SK-N-SH (cell line): Measurements from ENCODE around the gene KCNC3.

Experiments used
- CTCF ChIP-seq: fragments of 200-600 bp; sonication (generic); IDR thresholded peaks from 2 replicates; pipeline ENCODE4 v1.6.1; 2017; ENCODE audit warnings: antibody characterized with exemption, mild to moderate bottlenecking, moderate library complexity
- EZH2phosphoT487 ChIP-seq: fragments of 200-600 bp; sonication (generic); IDR thresholded peaks from 2 replicates; pipeline ENCODE4 v1.6.1; 2017; ENCODE audit warnings: low read depth, mixed run types, mild to moderate bottlenecking, antibody characterized with exemption, moderate library complexity, borderline replicate concordance
- FOXM1 ChIP-seq: IDR thresholded peaks from 2 replicates; pipeline ENCODE4 v1.4.0; 2012; ENCODE audit warnings: low read depth, mild to moderate bottlenecking
- GABPA ChIP-seq: IDR thresholded peaks from 2 replicates; pipeline ENCODE4 v1.4.0; 2012; ENCODE audit warnings: low read depth, mild to moderate bottlenecking
- JUND ChIP-seq: IDR thresholded peaks from 2 replicates; pipeline ENCODE4 v1.4.0; 2012
- MXI1 ChIP-seq: IDR thresholded peaks from 2 replicates; pipeline ENCODE4 v1.6.1; 2012; ENCODE audit warnings: mild to moderate bottlenecking, low read depth, low read length, improper control_type of control experiment
- POLR2AphosphoS5 ChIP-seq: IDR thresholded peaks from 2 replicates; pipeline ENCODE4 v1.6.1; 2012; ENCODE audit warnings: low read depth, low read length
- SIN3A ChIP-seq: IDR thresholded peaks from 2 replicates; pipeline ENCODE4 v1.6.1; 2012; ENCODE audit warnings: low read depth, mild to moderate bottlenecking, low read length, moderate library complexity, borderline replicate concordance
- TAF1 ChIP-seq: IDR thresholded peaks from 2 replicates; pipeline ENCODE4 v1.6.1; 2012; ENCODE audit warnings: low read depth, mild to moderate bottlenecking, low read length, moderate library complexity, borderline replicate concordance
- USF2 ChIP-seq: fragments of 150-350 bp; IDR thresholded peaks from 2 replicates; pipeline ENCODE4 v1.6.1; 2017; ENCODE audit warnings: antibody characterized with exemption, low read length, low read depth, borderline replicate concordance
- YY1 ChIP-seq: IDR thresholded peaks from 2 replicates; pipeline ENCODE4 v1.4.0; 2012; ENCODE audit warnings: low read depth, mild to moderate bottlenecking
- TF ChIP-seq, protein P1 (sequence below): IDR thresholded peaks from 2 replicates; pipeline ENCODE4 v1.6.1; 2012; ENCODE audit warnings: mild to moderate bottlenecking, low read depth, low read length, moderate library complexity
- TF ChIP-seq, protein P2 (sequence below): IDR thresholded peaks from 2 replicates; pipeline ENCODE4 v1.4.0; 2012; ENCODE audit warnings: low read depth, borderline replicate concordance

- TF ChIP-seq TAF1 (no peak), MXI1 (peak; percentile 31; the same call in 1 of the 2 replicates), SIN3A (no peak), CTCF (no peak), JUND (no peak), YY1 (no peak), POLR2AphosphoS5 (no peak), GABPA (no peak), FOXM1 (no peak), USF2 (no peak), EZH2phosphoT487 (no peak)
- TF ChIP-seq, protein P1, sequence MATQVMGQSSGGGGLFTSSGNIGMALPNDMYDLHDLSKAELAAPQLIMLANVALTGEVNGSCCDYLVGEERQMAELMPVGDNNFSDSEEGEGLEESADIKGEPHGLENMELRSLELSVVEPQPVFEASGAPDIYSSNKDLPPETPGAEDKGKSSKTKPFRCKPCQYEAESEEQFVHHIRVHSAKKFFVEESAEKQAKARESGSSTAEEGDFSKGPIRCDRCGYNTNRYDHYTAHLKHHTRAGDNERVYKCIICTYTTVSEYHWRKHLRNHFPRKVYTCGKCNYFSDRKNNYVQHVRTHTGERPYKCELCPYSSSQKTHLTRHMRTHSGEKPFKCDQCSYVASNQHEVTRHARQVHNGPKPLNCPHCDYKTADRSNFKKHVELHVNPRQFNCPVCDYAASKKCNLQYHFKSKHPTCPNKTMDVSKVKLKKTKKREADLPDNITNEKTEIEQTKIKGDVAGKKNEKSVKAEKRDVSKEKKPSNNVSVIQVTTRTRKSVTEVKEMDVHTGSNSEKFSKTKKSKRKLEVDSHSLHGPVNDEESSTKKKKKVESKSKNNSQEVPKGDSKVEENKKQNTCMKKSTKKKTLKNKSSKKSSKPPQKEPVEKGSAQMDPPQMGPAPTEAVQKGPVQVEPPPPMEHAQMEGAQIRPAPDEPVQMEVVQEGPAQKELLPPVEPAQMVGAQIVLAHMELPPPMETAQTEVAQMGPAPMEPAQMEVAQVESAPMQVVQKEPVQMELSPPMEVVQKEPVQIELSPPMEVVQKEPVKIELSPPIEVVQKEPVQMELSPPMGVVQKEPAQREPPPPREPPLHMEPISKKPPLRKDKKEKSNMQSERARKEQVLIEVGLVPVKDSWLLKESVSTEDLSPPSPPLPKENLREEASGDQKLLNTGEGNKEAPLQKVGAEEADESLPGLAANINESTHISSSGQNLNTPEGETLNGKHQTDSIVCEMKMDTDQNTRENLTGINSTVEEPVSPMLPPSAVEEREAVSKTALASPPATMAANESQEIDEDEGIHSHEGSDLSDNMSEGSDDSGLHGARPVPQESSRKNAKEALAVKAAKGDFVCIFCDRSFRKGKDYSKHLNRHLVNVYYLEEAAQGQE: no peak
- TF ChIP-seq, protein P2, sequence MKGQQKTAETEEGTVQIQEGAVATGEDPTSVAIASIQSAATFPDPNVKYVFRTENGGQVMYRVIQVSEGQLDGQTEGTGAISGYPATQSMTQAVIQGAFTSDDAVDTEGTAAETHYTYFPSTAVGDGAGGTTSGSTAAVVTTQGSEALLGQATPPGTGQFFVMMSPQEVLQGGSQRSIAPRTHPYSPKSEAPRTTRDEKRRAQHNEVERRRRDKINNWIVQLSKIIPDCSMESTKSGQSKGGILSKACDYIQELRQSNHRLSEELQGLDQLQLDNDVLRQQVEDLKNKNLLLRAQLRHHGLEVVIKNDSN: no peak
Observed at GRCh38 chr19:50311723-50312635, 17.2 kb downstream of the KCNC3 start.
